K562 (cell line): ENCODE results near the gene COL4A2. TPM values are rescaled to one million over a fixed set of nuclear protein-coding genes. Genes with fewer than 3 reads are reported as not detected.

Source experiments
- ATAC-seq: fragments of 200-7000 bp; cut with Tn5 transposase; 3 replicates; pipeline ENCODE4 v1.9.1; 2020; ENCODE audit warnings: moderate library complexity
- BruUV-seq: library from RNA; stranded (reverse); fragments of 400-500 nt; replicated peaks from 2 replicates; lab custom pipeline; 2021; lab: Mats Ljungman, UMichigan
- CTCF ChIA-PET: fragments of 300-600 bp; formaldehyde crosslinking; extraction: SDS; loops from one replicate; lab custom pipeline; 2021; ENCODE audit warnings: low intra/inter-chr PET ratio; lab: Yijun Ruan, JAX
- POLR2A ChIA-PET: fragments of 300-600, 350-650 bp; sonication (Branson Sonifier 250); formaldehyde crosslinking; extraction: SDS; loops from one replicate; lab custom pipeline; 2021; ENCODE audit warnings: antibody characterized with exemption, inconsistent platforms; lab: Yijun Ruan, JAX
- DNase-seq, 4 experiments: peaks; one replicate each; pipeline versions ENCODE4 v3.0.0 to v3.0.0-alpha.2; 2011 to 2018; ENCODE audit warnings: low spot score in 3 of 4, mixed read lengths in 3 of 4; ENCODE audit errors: extremely low read depth in 1 of 4
- FAIRE-seq: peaks from 2 replicates; lab custom pipeline; 2011; peaks lifted over from hg19 to GRCh38; lab: Jason Lieb, UNC
- H2AFZ ChIP-seq: 2 replicates; pipeline ENCODE4 v1.6.0; 2011; ENCODE audit warnings: low read depth, low read length, control low read depth, inconsistent platforms
- H3K27ac ChIP-seq: fragments of 200-600 bp; 3 replicates; pipeline ENCODE4 v1.8.0; 2011; ENCODE audit warnings: low read depth, mild to moderate bottlenecking, control low read depth, inconsistent platforms, low read length, moderate library complexity, mixed read lengths; ENCODE audit errors: extremely low read depth
- H3K27me3 ChIP-seq, 2 experiments: fragments of 300-600 bp in 1 of 2; 2 replicates in 1 of 2; 3 replicates in 1 of 2; pipeline versions ENCODE4 v1.6.0 to v1.8.0; 2011; ENCODE audit warnings: inconsistent platforms in 2 of 2, low read length in 2 of 2, mild to moderate bottlenecking in 1 of 2, mixed read lengths in 1 of 2, moderate library complexity in 1 of 2; ENCODE audit not compliant: control insufficient read depth in 2 of 2, insufficient read depth in 2 of 2
- H3K36me3 ChIP-seq: fragments of 300-600 bp; 3 replicates; pipeline ENCODE4 v1.8.0; 2011; ENCODE audit warnings: mild to moderate bottlenecking, low read length, inconsistent platforms; ENCODE audit not compliant: control insufficient read depth, insufficient read depth
- H3K4me1 ChIP-seq, 2 experiments: fragments of 200-600 bp in 1 of 2; replicated peaks in 1 of 2; 2 replicates in 1 of 2; 3 replicates in 1 of 2; pipeline versions ENCODE4 v1.5.1 to v1.8.0; 2011; ENCODE audit warnings: inconsistent platforms in 2 of 2, low read length in 2 of 2, mild to moderate bottlenecking in 1 of 2, mixed read lengths in 1 of 2, moderate library complexity in 1 of 2; ENCODE audit not compliant: control insufficient read depth in 2 of 2, insufficient read depth in 2 of 2
- H3K4me2 ChIP-seq: 2 replicates; pipeline ENCODE4 v1.6.1; 2011; ENCODE audit warnings: low read length, control low read depth, inconsistent platforms, mixed read lengths; ENCODE audit not compliant: insufficient read depth
- H3K4me3 ChIP-seq: fragments of 200-600 bp; sonication (generic), shearing (Covaris generic); 2 replicates; pipeline ENCODE4 v1.5.1; 2016; ENCODE audit warnings: control low read depth, inconsistent platforms
- H3K79me2 ChIP-seq: fragments of 200-600 bp; 3 replicates; pipeline ENCODE4 v1.8.0; 2011; ENCODE audit warnings: low read length, inconsistent platforms; ENCODE audit not compliant: control insufficient read depth, insufficient read depth
- H3K9ac ChIP-seq, 2 experiments: 2 replicates each; pipeline versions ENCODE4 v1.6.0 to v1.6.1; 2011; ENCODE audit warnings: low read depth in 2 of 2, low read length in 2 of 2, control low read depth in 1 of 2, inconsistent platforms in 1 of 2, mild to moderate bottlenecking in 1 of 2, mixed read lengths in 1 of 2; ENCODE audit not compliant: insufficient read depth in 1 of 2
- H3K9me1 ChIP-seq: one replicate; pipeline ENCODE4 v1.6.0; 2011; ENCODE audit warnings: inconsistent platforms, mild to moderate bottlenecking, low read length, moderate library complexity; ENCODE audit not compliant: control insufficient read depth, insufficient read depth
- H3K9me3 ChIP-seq: replicated peaks from 2 replicates; pipeline ENCODE4 v1.5.1; 2011; ENCODE audit warnings: low read depth, low read length, inconsistent platforms; ENCODE audit not compliant: control insufficient read depth, insufficient read depth
- H4K20me1 ChIP-seq: replicated peaks from 2 replicates; pipeline ENCODE4 v1.6.1; 2011; ENCODE audit warnings: low read length, inconsistent platforms, mixed read lengths; ENCODE audit not compliant: control insufficient read depth, insufficient read depth
- ASH1L ChIP-seq: fragments of 450-650 bp; IDR thresholded peaks from 2 replicates; pipeline ENCODE4 v1.6.1; 2018; ENCODE audit warnings: borderline replicate concordance, mild to moderate bottlenecking, low read depth; ENCODE audit not compliant: partially characterized antibody
- ATF1 ChIP-seq, 2 experiments: fragments of 450-650 bp in 1 of 2; IDR thresholded peaks; 2 replicates each; pipeline ENCODE4 v1.6.1; 2016; ENCODE audit warnings: missing compliant biosample characterization in 1 of 2, missing genetic modification characterization in 1 of 2
- CBX5 ChIP-seq: IDR thresholded peaks from 2 replicates; pipeline ENCODE4 v1.6.1; 2014; ENCODE audit warnings: low read depth, borderline replicate concordance
- EGR1 ChIP-seq: fragments of 450-650 bp; conservative IDR thresholded peaks from 2 replicates; pipeline ENCODE4 v1.6.1; 2017; ENCODE audit warnings: mild to moderate bottlenecking
- EP400 ChIP-seq: fragments of 450-650 bp; IDR thresholded peaks from 2 replicates; pipeline ENCODE4 v1.6.1; 2017; ENCODE audit warnings: antibody characterized with exemption, mild to moderate bottlenecking, moderate library complexity
- MAFG ChIP-seq: fragments of 450-650 bp; conservative IDR thresholded peaks from 2 replicates; pipeline ENCODE4 v1.6.1; 2016; ENCODE audit warnings: missing genetic modification characterization, missing compliant biosample characterization
- PHF8 ChIP-seq: fragments of 200-600 bp; sonication (generic); IDR thresholded peaks from 2 replicates; pipeline ENCODE4 v1.6.1; 2012; ENCODE audit warnings: mixed run types, mild to moderate bottlenecking, inconsistent platforms, low read length, moderate library complexity, borderline replicate concordance
- ZFX ChIP-seq: sonication (generic); formaldehyde crosslinking; IDR thresholded peaks from 2 replicates; pipeline ENCODE4 v1.8.0; 2022; ENCODE audit warnings: mild to moderate bottlenecking, missing genetic modification reagents, moderate library complexity
- ZSCAN29 ChIP-seq: fragments of 450-650 bp; IDR thresholded peaks from 2 replicates; pipeline ENCODE4 v1.6.1; 2017
- WGBS: fragments of 100-300 bp; shearing (Covaris generic); methylation state at CpG from one replicate; pipeline ENCODE4 v1.1.6; 2016; ENCODE audit warnings: low coverage, mixed read lengths; ENCODE audit not compliant: insufficient coverage; ENCODE audit errors: missing lambda C conversion rate; 5-methylcytosine and 5-hydroxymethylcytosine counted together
- in situ Hi-C: fragments of 300-500 bp; cut with MboI; formaldehyde crosslinking; loops from 4 replicates; pipeline ENCODE4 v1.15.0; 2018; ENCODE audit warnings: inconsistent platforms, mixed read lengths
- intact Hi-C: fragments of 100-400 bp; cut with micrococcal nuclease; formaldehyde crosslinking; loops from 2 replicates; pipeline ENCODE4 v1.14.2; 2022
- polyA plus RNA-seq, 8 experiments: library from polyadenylated mRNA; depleted of rRNA in 4 of 8; stranded (reverse) in 5 of 8; unstranded in 3 of 8; fragments of >200 nt; fragmentation: Nextera tagmentation in 2 of 8; fragmentation: Illumina TruSeq in 1 of 8; extraction: Ambion mirVana in 2 of 8; extraction: Trizol in 1 of 8; gene quantifications; 2 replicates each; pipeline versions ENCODE4 v1.2.1 to v1.2.3, GENCODE V29; 2011 to 2014; ENCODE audit warnings: inconsistent platforms in 1 of 8, missing spikeins in 1 of 8
- total RNA-seq, 7 experiments: library from RNA; depleted of rRNA in 6 of 7; stranded (reverse); fragments of >200 nt in 6 of 7; fragmentation: Illumina TruSeq in 2 of 7; extraction: Trizol in 2 of 7; gene quantifications; 2 replicates each; pipeline versions ENCODE4 v1.2.1 to v1.2.3, GENCODE V29; 2011 to 2021; ENCODE audit warnings: low replicate concordance in 1 of 7
- TF ChIP-seq, protein P1 (sequence below), 2 experiments: IDR thresholded peaks; 2 replicates each; pipeline ENCODE4 v1.6.1; 2011; ENCODE audit warnings: borderline replicate concordance in 1 of 2, control low read depth in 1 of 2, low read depth in 1 of 2, low read length in 1 of 2, mild to moderate bottlenecking in 1 of 2, mixed read lengths in 1 of 2, moderate library complexity in 1 of 2; ENCODE audit not compliant: insufficient read depth in 1 of 2, insufficient read length in 1 of 2, poor library complexity in 1 of 2, severe bottlenecking in 1 of 2; ENCODE audit errors: extremely low read depth in 1 of 2
- TF ChIP-seq, protein P2 (sequence below): fragments of 200-800 bp; sonication (Bioruptor generic); IDR thresholded peaks from 2 replicates; pipeline ENCODE4 v1.6.1; 2016; ENCODE audit warnings: missing genetic modification characterization, missing compliant biosample characterization

The COL4A2 gene
- total and polyA plus RNA-seq, 9 of the 15 experiments (the other 6 are each of a cell fraction or from before 2014, with no cell fraction given): 0.13 to 15.2 (median 8.1) TPM

DNA sequence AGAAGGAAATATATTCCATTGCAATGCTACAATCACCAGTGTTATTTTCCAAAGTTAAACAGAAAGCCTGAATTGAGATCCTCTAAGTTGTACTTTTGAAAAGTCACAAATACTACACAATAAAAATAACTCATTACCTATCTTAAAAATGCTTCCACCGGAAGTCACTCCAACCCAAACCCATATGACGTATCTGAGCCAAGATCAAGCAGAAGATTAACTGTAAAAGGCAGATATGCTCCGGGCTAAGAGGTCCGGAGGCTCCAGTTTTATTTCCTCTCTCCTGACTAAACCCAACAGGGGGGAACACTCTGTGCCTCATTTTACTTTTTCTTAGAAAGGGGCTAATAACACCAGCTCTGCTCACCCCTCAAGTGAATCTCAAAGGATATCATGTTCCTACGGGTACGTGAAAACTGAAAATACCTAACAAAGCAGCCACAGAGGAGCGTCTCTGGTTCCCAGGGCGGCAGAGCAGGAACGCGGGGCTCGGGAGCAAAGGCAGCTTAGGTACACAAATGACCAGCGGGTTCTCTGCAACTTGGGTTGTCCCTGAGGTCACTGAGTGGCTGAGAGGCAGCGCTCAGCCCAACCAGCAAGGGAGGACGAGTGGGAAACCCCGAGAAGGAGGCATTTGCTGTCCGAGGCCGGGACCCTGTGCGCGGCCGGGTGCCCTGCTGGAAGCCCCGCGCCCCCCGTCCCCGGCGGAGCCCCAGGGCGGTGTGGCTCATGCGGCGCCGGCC lies 253.7 kb downstream of the COL4A2 start (continued):
- no peak for TF ChIP-seq ATF1 (CRISPR knock-in tag; IDR thresholded peaks at IDR 0.05)
- peak; percentile 36 for TF ChIP-seq ATF1 (tag; IDR thresholded peaks at IDR 0.05)
- no peak for TF ChIP-seq ZFX (CRISPR knock-in tag)
- no peak for TF ChIP-seq CBX5
- TF ChIP-seq MAFG (tag): no peak

DNA sequence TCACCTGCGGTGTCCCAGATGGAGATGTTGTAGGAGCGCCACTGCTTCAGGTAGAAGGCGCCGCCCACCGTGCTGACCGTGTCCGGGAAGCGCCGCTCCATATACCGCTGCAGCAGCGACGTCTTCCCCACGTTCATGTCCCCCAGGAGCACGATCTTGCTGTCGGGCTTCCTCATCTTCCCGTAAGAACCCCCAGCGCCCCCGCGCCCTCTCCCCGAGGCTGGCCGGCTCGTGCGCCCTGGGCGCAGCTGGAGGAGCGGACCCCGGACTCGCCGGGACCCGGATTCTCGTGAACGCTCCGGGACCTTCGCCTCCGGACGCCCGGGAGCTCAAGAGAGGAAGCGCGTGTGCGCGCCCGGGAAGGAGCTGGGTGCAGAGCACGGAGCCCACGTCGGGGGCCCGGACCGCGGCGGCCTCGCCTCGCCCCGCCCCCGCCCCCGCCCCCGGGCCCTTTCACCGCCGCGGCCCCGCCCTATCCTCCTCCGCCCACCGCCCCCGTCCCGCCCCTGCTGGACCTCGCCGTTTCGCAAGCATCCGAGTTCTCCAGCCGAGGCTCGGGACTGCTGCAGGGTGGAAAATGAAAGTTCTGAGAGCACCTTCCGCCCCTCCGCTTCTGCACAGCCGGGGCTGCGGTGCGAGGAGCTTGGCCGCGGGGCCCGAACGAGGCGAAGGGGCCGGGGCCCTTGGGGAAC lies 254.4 kb downstream of the COL4A2 start, which contains the start of gene RAB20:
TSS of gene RAB20 (minus strand) at position 379 of the 692 bp plus-strand sequence. CDS start at position 176, 203 bp downstream.
- no TSS peak for BruUV-seq
- POLR2A ChIA-PET: no interaction called here
- TF ChIP-seq EP400 (no peak), PHF8 (peak; percentile 62; the same call in 1 of the 2 replicates), ZSCAN29 (no peak), ASH1L (no peak), EGR1 (peak; percentile 70)
- TF ChIP-seq, protein P1, sequence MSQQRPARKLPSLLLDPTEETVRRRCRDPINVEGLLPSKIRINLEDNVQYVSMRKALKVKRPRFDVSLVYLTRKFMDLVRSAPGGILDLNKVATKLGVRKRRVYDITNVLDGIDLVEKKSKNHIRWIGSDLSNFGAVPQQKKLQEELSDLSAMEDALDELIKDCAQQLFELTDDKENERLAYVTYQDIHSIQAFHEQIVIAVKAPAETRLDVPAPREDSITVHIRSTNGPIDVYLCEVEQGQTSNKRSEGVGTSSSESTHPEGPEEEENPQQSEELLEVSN (IDR thresholded peaks at IDR 0.05; ENCODE audit: borderline replicate concordance in 1 of 2, extremely low read depth in 1 of 2, insufficient read depth in 1 of 2, insufficient read length in 1 of 2, low read depth in 1 of 2, low read length in 1 of 2, poor library complexity in 1 of 2, severe bottlenecking in 1 of 2): peak; percentile 5 to 71
- TF ChIP-seq, protein P2, sequence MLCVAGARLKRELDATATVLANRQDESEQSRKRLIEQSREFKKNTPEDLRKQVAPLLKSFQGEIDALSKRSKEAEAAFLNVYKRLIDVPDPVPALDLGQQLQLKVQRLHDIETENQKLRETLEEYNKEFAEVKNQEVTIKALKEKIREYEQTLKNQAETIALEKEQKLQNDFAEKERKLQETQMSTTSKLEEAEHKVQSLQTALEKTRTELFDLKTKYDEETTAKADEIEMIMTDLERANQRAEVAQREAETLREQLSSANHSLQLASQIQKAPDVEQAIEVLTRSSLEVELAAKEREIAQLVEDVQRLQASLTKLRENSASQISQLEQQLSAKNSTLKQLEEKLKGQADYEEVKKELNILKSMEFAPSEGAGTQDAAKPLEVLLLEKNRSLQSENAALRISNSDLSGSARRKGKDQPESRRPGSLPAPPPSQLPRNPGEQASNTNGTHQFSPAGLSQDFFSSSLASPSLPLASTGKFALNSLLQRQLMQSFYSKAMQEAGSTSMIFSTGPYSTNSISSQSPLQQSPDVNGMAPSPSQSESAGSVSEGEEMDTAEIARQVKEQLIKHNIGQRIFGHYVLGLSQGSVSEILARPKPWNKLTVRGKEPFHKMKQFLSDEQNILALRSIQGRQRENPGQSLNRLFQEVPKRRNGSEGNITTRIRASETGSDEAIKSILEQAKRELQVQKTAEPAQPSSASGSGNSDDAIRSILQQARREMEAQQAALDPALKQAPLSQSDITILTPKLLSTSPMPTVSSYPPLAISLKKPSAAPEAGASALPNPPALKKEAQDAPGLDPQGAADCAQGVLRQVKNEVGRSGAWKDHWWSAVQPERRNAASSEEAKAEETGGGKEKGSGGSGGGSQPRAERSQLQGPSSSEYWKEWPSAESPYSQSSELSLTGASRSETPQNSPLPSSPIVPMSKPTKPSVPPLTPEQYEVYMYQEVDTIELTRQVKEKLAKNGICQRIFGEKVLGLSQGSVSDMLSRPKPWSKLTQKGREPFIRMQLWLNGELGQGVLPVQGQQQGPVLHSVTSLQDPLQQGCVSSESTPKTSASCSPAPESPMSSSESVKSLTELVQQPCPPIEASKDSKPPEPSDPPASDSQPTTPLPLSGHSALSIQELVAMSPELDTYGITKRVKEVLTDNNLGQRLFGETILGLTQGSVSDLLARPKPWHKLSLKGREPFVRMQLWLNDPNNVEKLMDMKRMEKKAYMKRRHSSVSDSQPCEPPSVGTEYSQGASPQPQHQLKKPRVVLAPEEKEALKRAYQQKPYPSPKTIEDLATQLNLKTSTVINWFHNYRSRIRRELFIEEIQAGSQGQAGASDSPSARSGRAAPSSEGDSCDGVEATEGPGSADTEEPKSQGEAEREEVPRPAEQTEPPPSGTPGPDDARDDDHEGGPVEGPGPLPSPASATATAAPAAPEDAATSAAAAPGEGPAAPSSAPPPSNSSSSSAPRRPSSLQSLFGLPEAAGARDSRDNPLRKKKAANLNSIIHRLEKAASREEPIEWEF (CRISPR knock-in tag): no peak

More for the DNA sequence above, 254.4 kb downstream of the COL4A2 start, which contains the start of gene RAB20:
- peaks cover 19 to 31% of the 10 kb centered on the region in 2 experiments; a peak in 4 of 5 replicates for H3K4me1 ChIP-seq
- no peaks in the 10 kb centered on the region for H4K20me1 ChIP-seq
- H2AFZ ChIP-seq: peak within 1 kb of the TSS; percentile 86
- H3K9ac ChIP-seq: peak within 1 kb of the TSS; percentile 76 to 95
- intact Hi-C loops (loop anchor here (5.0 kb wide), 2 partner anchors 54 to 104 kb away; no protein-coding TSS in a partner anchor), in situ Hi-C loops (no loop called here)
- no peak for FAIRE-seq
- no peaks in the 10 kb centered on the region for H3K9me1 ChIP-seq
- H3K36me3 ChIP-seq: peaks cover 4% of the 10 kb centered on the region; the same call in 1 of the 3 replicates
- peak within 1 kb of the TSS; percentile 73 for H3K27ac ChIP-seq
- H3K9me3 ChIP-seq: no peaks in the 10 kb centered on the region
- peak within 1 kb of the TSS; percentile 70 for H3K4me3 ChIP-seq
- H3K79me2 ChIP-seq: peaks cover 19% of the 10 kb centered on the region
- peak; percentile 83 for ATAC-seq
- WGBS: 0% methylated on average over 18 of the region's 79 CpGs
- CTCF ChIA-PET: no interaction called here
- DNase-seq: peak; percentile 78 to 91 (median 88)
- no peaks in the 10 kb centered on the region for H3K27me3 ChIP-seq
- peak within 1 kb of the TSS; percentile 85 for H3K4me2 ChIP-seq
